ENCODE results near the gene MATN4.

MATN4 gene

DNA sequence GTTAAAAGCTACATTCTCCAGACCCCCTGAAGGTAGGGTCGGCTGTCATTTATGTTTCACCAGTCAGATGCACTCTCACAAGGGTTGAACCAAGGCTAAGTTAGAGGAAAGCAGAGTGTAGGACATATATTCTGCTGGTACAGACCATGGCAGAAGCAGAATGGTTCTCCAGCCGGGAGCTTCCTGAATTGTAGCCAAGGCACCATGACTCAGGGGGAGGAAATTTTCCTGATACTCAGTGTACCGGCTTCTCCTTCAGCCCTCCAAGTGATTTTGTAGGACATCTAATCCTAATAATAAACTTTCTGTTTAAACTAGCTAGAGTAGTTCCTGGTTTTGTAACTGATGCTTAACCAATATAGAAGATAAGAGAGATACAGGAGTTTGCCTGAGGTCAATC is 39.6 kb downstream of the MATN4 start:
- no peak for DNase-seq (ENCODE audit: low read depth in 1 of 2, low spot score in 1 of 2)
- H3K4me3 ChIP-seq (replicated peaks; ENCODE audit: insufficient read depth, low read length): no peak overlapping the region
- no peak for TF ChIP-seq POLR2AphosphoS5 (IDR thresholded peaks at IDR 0.05; ENCODE audit: low read depth)
- TF ChIP-seq, protein P1, sequence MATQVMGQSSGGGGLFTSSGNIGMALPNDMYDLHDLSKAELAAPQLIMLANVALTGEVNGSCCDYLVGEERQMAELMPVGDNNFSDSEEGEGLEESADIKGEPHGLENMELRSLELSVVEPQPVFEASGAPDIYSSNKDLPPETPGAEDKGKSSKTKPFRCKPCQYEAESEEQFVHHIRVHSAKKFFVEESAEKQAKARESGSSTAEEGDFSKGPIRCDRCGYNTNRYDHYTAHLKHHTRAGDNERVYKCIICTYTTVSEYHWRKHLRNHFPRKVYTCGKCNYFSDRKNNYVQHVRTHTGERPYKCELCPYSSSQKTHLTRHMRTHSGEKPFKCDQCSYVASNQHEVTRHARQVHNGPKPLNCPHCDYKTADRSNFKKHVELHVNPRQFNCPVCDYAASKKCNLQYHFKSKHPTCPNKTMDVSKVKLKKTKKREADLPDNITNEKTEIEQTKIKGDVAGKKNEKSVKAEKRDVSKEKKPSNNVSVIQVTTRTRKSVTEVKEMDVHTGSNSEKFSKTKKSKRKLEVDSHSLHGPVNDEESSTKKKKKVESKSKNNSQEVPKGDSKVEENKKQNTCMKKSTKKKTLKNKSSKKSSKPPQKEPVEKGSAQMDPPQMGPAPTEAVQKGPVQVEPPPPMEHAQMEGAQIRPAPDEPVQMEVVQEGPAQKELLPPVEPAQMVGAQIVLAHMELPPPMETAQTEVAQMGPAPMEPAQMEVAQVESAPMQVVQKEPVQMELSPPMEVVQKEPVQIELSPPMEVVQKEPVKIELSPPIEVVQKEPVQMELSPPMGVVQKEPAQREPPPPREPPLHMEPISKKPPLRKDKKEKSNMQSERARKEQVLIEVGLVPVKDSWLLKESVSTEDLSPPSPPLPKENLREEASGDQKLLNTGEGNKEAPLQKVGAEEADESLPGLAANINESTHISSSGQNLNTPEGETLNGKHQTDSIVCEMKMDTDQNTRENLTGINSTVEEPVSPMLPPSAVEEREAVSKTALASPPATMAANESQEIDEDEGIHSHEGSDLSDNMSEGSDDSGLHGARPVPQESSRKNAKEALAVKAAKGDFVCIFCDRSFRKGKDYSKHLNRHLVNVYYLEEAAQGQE (IDR thresholded peaks at IDR 0.05; ENCODE audit: insufficient replicate concordance, low read depth): no peak
- no peak for TF ChIP-seq GABPA (IDR thresholded peaks at IDR 0.05; ENCODE audit: low read depth)
- TF ChIP-seq, protein P2, sequence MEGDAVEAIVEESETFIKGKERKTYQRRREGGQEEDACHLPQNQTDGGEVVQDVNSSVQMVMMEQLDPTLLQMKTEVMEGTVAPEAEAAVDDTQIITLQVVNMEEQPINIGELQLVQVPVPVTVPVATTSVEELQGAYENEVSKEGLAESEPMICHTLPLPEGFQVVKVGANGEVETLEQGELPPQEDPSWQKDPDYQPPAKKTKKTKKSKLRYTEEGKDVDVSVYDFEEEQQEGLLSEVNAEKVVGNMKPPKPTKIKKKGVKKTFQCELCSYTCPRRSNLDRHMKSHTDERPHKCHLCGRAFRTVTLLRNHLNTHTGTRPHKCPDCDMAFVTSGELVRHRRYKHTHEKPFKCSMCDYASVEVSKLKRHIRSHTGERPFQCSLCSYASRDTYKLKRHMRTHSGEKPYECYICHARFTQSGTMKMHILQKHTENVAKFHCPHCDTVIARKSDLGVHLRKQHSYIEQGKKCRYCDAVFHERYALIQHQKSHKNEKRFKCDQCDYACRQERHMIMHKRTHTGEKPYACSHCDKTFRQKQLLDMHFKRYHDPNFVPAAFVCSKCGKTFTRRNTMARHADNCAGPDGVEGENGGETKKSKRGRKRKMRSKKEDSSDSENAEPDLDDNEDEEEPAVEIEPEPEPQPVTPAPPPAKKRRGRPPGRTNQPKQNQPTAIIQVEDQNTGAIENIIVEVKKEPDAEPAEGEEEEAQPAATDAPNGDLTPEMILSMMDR (IDR thresholded peaks at IDR 0.05; ENCODE audit: insufficient read depth, low read length): no peak
- TF ChIP-seq SPI1 (IDR thresholded peaks at IDR 0.05; ENCODE audit: borderline replicate concordance, low read depth): no peak
- H3K27me3 ChIP-seq (ENCODE audit: insufficient read depth, poor library complexity, severe bottlenecking): no peaks in the 10 kb centered on the region
- no peak overlapping the region for H3K27ac ChIP-seq (replicated peaks)

DNA sequence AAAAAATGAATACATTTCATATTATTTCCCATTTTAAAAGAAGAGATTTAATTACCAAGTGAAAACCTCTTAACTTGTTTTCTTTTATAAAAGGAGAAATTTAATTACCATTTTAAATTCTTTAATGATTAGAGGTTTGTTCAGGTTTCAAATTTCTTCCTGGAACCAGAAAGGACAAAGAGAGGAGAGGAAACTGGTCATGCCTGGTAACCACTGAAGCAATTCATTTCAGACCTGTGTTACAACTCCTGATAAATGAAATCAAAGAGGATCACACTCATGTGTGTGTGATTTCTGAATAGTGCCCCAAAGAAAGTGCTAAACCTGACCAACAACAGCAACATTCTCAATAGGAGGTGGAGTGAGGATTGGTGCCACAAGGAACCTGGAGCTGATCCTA is 41.1 kb downstream of the MATN4 start:
- H3K4me3 ChIP-seq (replicated peaks; ENCODE audit: insufficient read depth, low read length): no peak overlapping the region
- no peaks in the 10 kb centered on the region for H3K27me3 ChIP-seq (ENCODE audit: insufficient read depth, poor library complexity, severe bottlenecking)
- H3K27ac ChIP-seq (replicated peaks): no peak overlapping the region
- TF ChIP-seq POLR2AphosphoS5 (IDR thresholded peaks at IDR 0.05; ENCODE audit: low read depth) (no peak), SPI1 (IDR thresholded peaks at IDR 0.05; ENCODE audit: borderline replicate concordance, low read depth) (no peak)
- TF ChIP-seq, protein P2 (IDR thresholded peaks at IDR 0.05; ENCODE audit: insufficient read depth, low read length): no peak
- no peak for DNase-seq (ENCODE audit: low read depth in 1 of 2, low spot score in 1 of 2)

DNA sequence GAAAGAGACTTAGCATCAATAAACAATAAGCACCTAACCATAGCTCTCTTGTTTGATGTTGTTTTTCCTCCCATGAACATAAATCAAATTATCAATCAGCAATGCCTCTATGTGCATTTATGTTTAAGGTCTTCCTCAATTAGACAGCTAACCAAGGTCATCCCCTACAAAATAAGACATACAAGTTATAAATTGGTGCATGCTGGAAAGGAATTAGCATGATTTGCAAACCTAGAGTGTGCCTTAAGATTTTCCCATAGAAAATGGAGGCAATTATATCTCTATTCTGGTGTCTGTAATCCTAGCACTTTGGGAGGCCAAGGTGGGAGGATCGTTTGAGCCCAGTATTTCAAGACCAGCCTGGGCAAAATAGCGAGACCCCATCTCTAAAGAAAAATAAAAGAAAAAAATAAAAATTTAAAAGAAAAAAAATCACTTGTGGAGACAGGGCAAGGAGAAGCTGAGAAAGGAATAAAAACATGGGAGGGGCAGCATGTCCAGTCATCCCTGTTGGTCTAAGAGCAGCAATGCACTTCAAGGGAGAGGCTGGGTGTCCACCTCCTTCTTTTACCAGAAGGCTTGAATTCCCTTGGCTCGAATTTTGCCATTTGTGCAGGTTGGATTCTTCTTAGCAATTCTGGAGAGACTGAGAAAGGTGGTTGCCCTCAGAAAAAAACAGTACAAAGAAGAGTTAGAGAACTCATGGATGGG is 44.4 kb downstream of the MATN4 start:
- TF ChIP-seq POLR2AphosphoS5 (IDR thresholded peaks at IDR 0.05; ENCODE audit: low read depth) (no peak), GABPA (IDR thresholded peaks at IDR 0.05; ENCODE audit: low read depth) (no peak), SPI1 (IDR thresholded peaks at IDR 0.05; ENCODE audit: borderline replicate concordance, low read depth) (no peak)
- TF ChIP-seq, protein P1 (IDR thresholded peaks at IDR 0.05; ENCODE audit: insufficient replicate concordance, low read depth): no peak
- TF ChIP-seq, protein P2 (IDR thresholded peaks at IDR 0.05; ENCODE audit: insufficient read depth, low read length): no peak
- DNase-seq (ENCODE audit: low read depth in 1 of 2, low spot score in 1 of 2): no peak
- Histone ChIP-seq H3K4me3 (replicated peaks; ENCODE audit: insufficient read depth, low read length) (no peak overlapping the region), H3K27me3 (ENCODE audit: insufficient read depth, poor library complexity, severe bottlenecking) (no peaks in the 10 kb centered on the region), H3K27ac (replicated peaks) (no peak overlapping the region)

DNA sequence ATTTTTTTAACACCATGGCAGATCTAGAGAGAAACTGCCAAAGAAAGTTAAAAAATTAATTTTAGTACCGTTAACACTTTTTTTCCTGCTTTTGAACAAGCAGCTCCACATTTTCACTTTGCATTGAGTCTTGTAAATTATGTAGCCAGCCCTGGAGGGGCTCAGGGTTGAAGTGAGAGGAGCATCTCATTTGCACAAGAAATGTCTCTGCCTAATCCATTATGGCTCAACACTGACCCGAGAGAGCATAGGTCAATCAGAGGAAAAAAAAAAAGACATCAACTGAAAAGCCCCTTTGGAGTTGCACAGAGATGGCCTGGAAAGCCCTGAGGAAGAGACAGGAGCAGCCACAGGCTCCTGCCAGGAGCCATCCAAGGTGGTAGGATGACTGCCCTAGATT is 49.4 kb downstream of the MATN4 start:
- DNase-seq (ENCODE audit: low read depth in 1 of 2, low spot score in 1 of 2): no peak
- TF ChIP-seq, protein P2 (IDR thresholded peaks at IDR 0.05; ENCODE audit: insufficient read depth, low read length): no peak
- TF ChIP-seq, protein P1 (IDR thresholded peaks at IDR 0.05; ENCODE audit: insufficient replicate concordance, low read depth): no peak
- TF ChIP-seq GABPA (IDR thresholded peaks at IDR 0.05; ENCODE audit: low read depth) (no peak), SPI1 (IDR thresholded peaks at IDR 0.05; ENCODE audit: borderline replicate concordance, low read depth) (no peak), POLR2AphosphoS5 (IDR thresholded peaks at IDR 0.05; ENCODE audit: low read depth) (no peak)

More for the DNA sequence above, 49.4 kb downstream of the MATN4 start:
- Histone ChIP-seq H3K27me3 (ENCODE audit: insufficient read depth, poor library complexity, severe bottlenecking) (no peaks in the 10 kb centered on the region), H3K27ac (replicated peaks) (no peak overlapping the region), H3K4me3 (replicated peaks; ENCODE audit: insufficient read depth, low read length) (no peak overlapping the region)
